HepG2 (cell line): Measurements from ENCODE around the gene INPP4B. TPM values are rescaled to one million over a fixed set of nuclear protein-coding genes. Genes with fewer than 3 reads are reported as not detected.

Source experiments
- ATAC-seq: fragments of 200-7000 bp; cut with Tn5 transposase; 3 replicates; pipeline ENCODE4 v1.9.1; 2020; ENCODE audit warnings: mild to moderate bottlenecking, moderate library complexity
- BruUV-seq: library from RNA; stranded (reverse); fragments of 400-500 nt; replicated peaks from 2 replicates; lab custom pipeline; 2021; lab: Mats Ljungman, UMichigan
- CTCF ChIA-PET: fragments of 300-600 bp; formaldehyde crosslinking; extraction: SDS; loops from one replicate; lab custom pipeline; 2021; ENCODE audit warnings: low total read pairs, inconsistent platforms, low intra/inter-chr PET ratio; lab: Yijun Ruan, JAX
- POLR2A ChIA-PET: fragments of 350-600 bp; sonication (Branson Sonifier 250); formaldehyde crosslinking; loops from one replicate; lab custom pipeline; 2020; ENCODE audit warnings: antibody characterized with exemption, inconsistent platforms; lab: Yijun Ruan, JAX
- DNase-seq: peaks from one replicate; pipeline ENCODE4 v3.0.0-alpha.2; 2015; ENCODE audit warnings: low spot score
- FAIRE-seq: peaks from 3 replicates; lab custom pipeline; 2011; peaks lifted over from hg19 to GRCh38; lab: Jason Lieb, UNC
- H2AFZ ChIP-seq: one replicate; pipeline ENCODE4 v1.6.1; 2011; ENCODE audit warnings: low read length, inconsistent platforms
- H3K27ac ChIP-seq: fragments of 300-600 bp; 3 replicates; pipeline ENCODE4 v1.8.0; 2011; ENCODE audit warnings: mixed run types, mild to moderate bottlenecking, mixed read lengths, low read length, inconsistent platforms; ENCODE audit not compliant: insufficient read depth; ENCODE audit errors: extremely low read length
- H3K27me3 ChIP-seq, 2 experiments: fragments of 200-600 bp in 1 of 2; 2 replicates in 1 of 2; 3 replicates in 1 of 2; pipeline versions ENCODE4 v1.6.0 to v1.8.0; 2011; ENCODE audit warnings: low read length in 2 of 2, mild to moderate bottlenecking in 2 of 2, moderate library complexity in 2 of 2, inconsistent platforms in 1 of 2; ENCODE audit not compliant: insufficient read depth in 2 of 2, control insufficient read depth in 1 of 2
- H3K36me3 ChIP-seq, 2 experiments: fragments of 200-600 bp in 1 of 2; replicated peaks in 1 of 2; 2 replicates in 1 of 2; 3 replicates in 1 of 2; pipeline versions ENCODE4 v1.5.1 to v1.8.0; 2011; ENCODE audit warnings: low read length in 2 of 2, inconsistent platforms in 1 of 2; ENCODE audit not compliant: insufficient read depth in 2 of 2, control insufficient read depth in 1 of 2
- H3K4me1 ChIP-seq: 2 replicates; pipeline ENCODE4 v1.5.1; 2012; ENCODE audit warnings: low read length, inconsistent platforms; ENCODE audit not compliant: insufficient read depth
- H3K4me2 ChIP-seq: 2 replicates; pipeline ENCODE4 v1.6.0; 2011; ENCODE audit warnings: low read depth, low read length, inconsistent platforms
- H3K4me3 ChIP-seq, 3 experiments: fragments of 200-600 bp in 1 of 3; sonication (generic), shearing (Covaris generic) in 1 of 3; replicated peaks in 1 of 3; 2 replicates each; pipeline ENCODE4 v1.5.1; 2011 to 2016; ENCODE audit warnings: low read length in 3 of 3, inconsistent platforms in 2 of 3, low read depth in 2 of 3, mild to moderate bottlenecking in 2 of 3, control low read depth in 1 of 3, mixed read lengths in 1 of 3; ENCODE audit not compliant: insufficient read depth in 1 of 3
- H3K79me2 ChIP-seq: one replicate; pipeline ENCODE4 v1.6.1; 2011; ENCODE audit warnings: low read length, inconsistent platforms; ENCODE audit not compliant: insufficient read depth
- H3K9ac ChIP-seq: 2 replicates; pipeline ENCODE4 v1.6.0; 2011; ENCODE audit warnings: mild to moderate bottlenecking, low read depth, low read length, inconsistent platforms; ENCODE audit not compliant: insufficient read depth
- H3K9me3 ChIP-seq: 2 replicates; pipeline ENCODE4 v1.5.1; 2012; ENCODE audit warnings: mild to moderate bottlenecking, low read length
- H4K20me1 ChIP-seq: 2 replicates; pipeline ENCODE4 v1.6.0; 2011; ENCODE audit warnings: inconsistent platforms, mild to moderate bottlenecking, low read length, moderate library complexity; ENCODE audit not compliant: insufficient read depth
- ATF3 ChIP-seq: sonication (generic); formaldehyde crosslinking; IDR thresholded peaks from 2 replicates; pipeline ENCODE4 v1.4.0; 2020; ENCODE audit warnings: missing genetic modification reagents
- ATF6 ChIP-seq: sonication (generic); formaldehyde crosslinking; conservative IDR thresholded peaks from 2 replicates; pipeline ENCODE4 v1.4.0; 2020; ENCODE audit warnings: missing genetic modification reagents
- ELF1 ChIP-seq: sonication (generic); formaldehyde crosslinking; IDR thresholded peaks from 2 replicates; pipeline ENCODE4 v1.4.0; 2020; ENCODE audit warnings: missing genetic modification reagents
- ETV6 ChIP-seq: sonication (generic); formaldehyde crosslinking; conservative IDR thresholded peaks from 2 replicates; pipeline ENCODE4 v1.4.0; 2020; ENCODE audit warnings: missing genetic modification reagents
- HNF4G ChIP-seq, 2 experiments: sonication (generic) in 1 of 2; formaldehyde crosslinking in 1 of 2; IDR thresholded peaks; 2 replicates each; pipeline versions ENCODE4 v1.4.0 to v1.6.1; 2011 to 2020; ENCODE audit warnings: borderline replicate concordance in 2 of 2, low read depth in 2 of 2, mild to moderate bottlenecking in 2 of 2, low read length in 1 of 2, missing genetic modification reagents in 1 of 2, moderate library complexity in 1 of 2
- TRIM22 ChIP-seq: fragments of 450-650 bp; IDR thresholded peaks from 2 replicates; pipeline ENCODE4 v1.6.1; 2017
- ZBTB21 ChIP-seq: sonication (generic); formaldehyde crosslinking; IDR thresholded peaks from 2 replicates; pipeline ENCODE4 v1.4.0; 2020; ENCODE audit warnings: missing genetic modification reagents
- ZBTB44 ChIP-seq: sonication (generic); formaldehyde crosslinking; IDR thresholded peaks from 2 replicates; pipeline ENCODE4 v1.4.0; 2020; ENCODE audit warnings: missing genetic modification reagents
- ZMYM4 ChIP-seq: sonication (generic); formaldehyde crosslinking; IDR thresholded peaks from 2 replicates; pipeline ENCODE4 v1.8.1; 2023; ENCODE audit warnings: mild to moderate bottlenecking, missing genetic modification reagents
- ZNF143 ChIP-seq: sonication (generic); formaldehyde crosslinking; IDR thresholded peaks from 2 replicates; pipeline ENCODE4 v1.4.0; 2020; ENCODE audit warnings: missing genetic modification reagents
- ZNF503 ChIP-seq: sonication (generic); formaldehyde crosslinking; IDR thresholded peaks from 2 replicates; pipeline ENCODE4 v1.4.0; 2020; ENCODE audit warnings: missing genetic modification reagents
- ZNF543 ChIP-seq: sonication (generic); formaldehyde crosslinking; IDR thresholded peaks from 2 replicates; pipeline ENCODE4 v1.4.0; 2020; ENCODE audit warnings: mild to moderate bottlenecking, missing genetic modification reagents
- ZNF615 ChIP-seq: sonication (generic); formaldehyde crosslinking; IDR thresholded peaks from 2 replicates; pipeline ENCODE4 v1.5.0; 2020; ENCODE audit warnings: mild to moderate bottlenecking, missing genetic modification reagents, borderline replicate concordance
- WGBS: methylation state at CpG from one replicate; pipeline ENCODE4 v1.1.6; 2017; ENCODE audit warnings: low lambda C conversion rate; 5-methylcytosine and 5-hydroxymethylcytosine counted together
- in situ Hi-C: cut with HindIII; loops from 2 replicates; pipeline ENCODE4 v1.10.0; 2017; ENCODE audit warnings: low pct_unique_long_range_greater_than_20kb; ENCODE audit not compliant: extremely low pct_ligation_motif_present
- intact Hi-C: fragments of 100-400 bp; cut with micrococcal nuclease; formaldehyde crosslinking; loops from one replicate; pipeline ENCODE4 v1.10.0; 2022; ENCODE audit not compliant: unreplicated experiment
- polyA plus RNA-seq, 8 experiments: library from polyadenylated mRNA; depleted of rRNA in 3 of 8; stranded (reverse) in 7 of 8; unstranded in 1 of 8; fragments of >200 nt; fragmentation: Illumina TruSeq in 4 of 8; extraction: Trizol in 4 of 8; gene quantifications; 2 replicates each; pipeline versions ENCODE4 v1.2.1 to v1.2.3, GENCODE V29; 2011 to 2016; ENCODE audit warnings: low read depth in 4 of 8, missing spikeins in 1 of 8, mixed read lengths in 1 of 8; ENCODE audit not compliant: insufficient read depth in 1 of 8
- total RNA-seq, 5 experiments: library from RNA; depleted of rRNA; stranded (reverse); fragments of >200 nt; fragmentation: Illumina TruSeq; extraction: Trizol; gene quantifications; 2 replicates each; pipeline ENCODE4 v1.2.3, GENCODE V29; 2016; ENCODE audit warnings: low read depth in 1 of 5

The INPP4B gene
- total and polyA plus RNA-seq, 2 of the 13 experiments (the other 11 are each of a cell fraction or from before 2014, with no cell fraction given), result not detected

GRCh38 chr4:142423861-142424260 lies 422.2 kb downstream of the INPP4B start:
- ChIA-PET POLR2A (no interaction called here), CTCF (no interaction called here)
- no peaks in the 10 kb centered on the region for H3K36me3 ChIP-seq
- no peaks in the 10 kb centered on the region for H3K79me2 ChIP-seq
- no peak overlapping the region for H3K27ac ChIP-seq
- WGBS, result 4% methylated on average over 2 of the region's 2 CpGs
- H3K4me2 ChIP-seq, result no peak overlapping the region
- TF ChIP-seq ZNF615, result no peak
- TF ChIP-seq ETV6 (CRISPR knock-in tag), result no peak
- TF ChIP-seq ELF1 (CRISPR knock-in tag), result no peak
- no peak for TF ChIP-seq ATF3 (CRISPR knock-in tag)
- no peak for TF ChIP-seq ATF6 (CRISPR knock-in tag)
- no peak for TF ChIP-seq ZBTB44 (CRISPR knock-in tag)
- TF ChIP-seq ZNF143, result no peak
- no peak for TF ChIP-seq ZNF503
- no peak for TF ChIP-seq ZMYM4 (CRISPR knock-in tag)
- no peak for TF ChIP-seq ZBTB21 (CRISPR knock-in tag)
- no peak for TF ChIP-seq TRIM22
- no peak for TF ChIP-seq ZNF543 (CRISPR knock-in tag)
- TF ChIP-seq HNF4G (IDR thresholded peaks at IDR 0.05; ENCODE audit: borderline replicate concordance, low read depth, low read length), result no peak
- no peak for TF ChIP-seq HNF4G (CRISPR knock-in tag; IDR thresholded peaks at IDR 0.05; ENCODE audit: borderline replicate concordance, low read depth)
- no peaks in the 10 kb centered on the region for H4K20me1 ChIP-seq
- intact Hi-C loops (no loop called here), in situ Hi-C loops (no loop called here)
- DNase-seq (no peak), ATAC-seq (no peak), FAIRE-seq (no peak)
- H2AFZ ChIP-seq, result no peak overlapping the region
- H3K27me3 ChIP-seq, result no peaks in the 10 kb centered on the region; a peak in 1 of 5 replicates
- no peak overlapping the region for H3K4me3 ChIP-seq
- no TSS peak for BruUV-seq
- no peaks in the 10 kb centered on the region for H3K9me3 ChIP-seq
- no peak overlapping the region for H3K9ac ChIP-seq
- H3K4me1 ChIP-seq, result no peaks in the 10 kb centered on the region
